ENCODE measurements around the gene NPC1L1. TPM values are rescaled to one million over a fixed set of nuclear protein-coding genes. Genes with fewer than 3 reads are reported as not detected.
"Not testable (repeated sequence)": the region's sequence is repeated elsewhere in the genome, so short reads cannot be mapped to it uniquely, and the experiment has no call there.

The NPC1L1 gene
- total RNA-seq, 1 donor from 2014 or later = not detected

GRCh38 chr7:44565795-44566559 is 24.8 kb upstream of the NPC1L1 start:
- no peak for ATAC-seq

GRCh38 chr7:44565097-44565794 is 24.1 kb upstream of the NPC1L1 start:
- peak; percentile 81 for ATAC-seq

- no peak for ATAC-seq
These were observed 23.5 kb upstream of the NPC1L1 start for GRCh38 chr7:44564606-44565005.

- ATAC-seq = no peak
These were observed 22.1 kb upstream of the NPC1L1 start for GRCh38 chr7:44563171-44563679.

- ATAC-seq = not testable (repeated sequence)
These were observed 21.5 kb upstream of the NPC1L1 start for GRCh38 chr7:44562622-44562962.

- peak; percentile 36 for ATAC-seq
These were observed 21.0 kb upstream of the NPC1L1 start for GRCh38 chr7:44561962-44562621.

- no peak for ATAC-seq
These were observed 20.4 kb upstream of the NPC1L1 start for GRCh38 chr7:44561481-44561880.

GRCh38 chr7:44559485-44559884 is 18.4 kb upstream of the NPC1L1 start:
- ATAC-seq = peak; percentile 41

- no peak for ATAC-seq
These were observed 16.4 kb upstream of the NPC1L1 start for GRCh38 chr7:44557485-44557884.

GRCh38 chr7:44555350-44555749 is 14.2 kb upstream of the NPC1L1 start:
- no peak for ATAC-seq

- ATAC-seq = not testable (repeated sequence)
These were observed 11.4 kb upstream of the NPC1L1 start for GRCh38 chr7:44552473-44553005.

GRCh38 chr7:44549457-44549856 is 8.3 kb upstream of the NPC1L1 start:
- no peak for ATAC-seq

GRCh38 chr7:44548893-44549292 is 7.8 kb upstream of the NPC1L1 start:
- ATAC-seq = no peak

GRCh38 chr7:44547536-44548231 is 6.6 kb upstream of the NPC1L1 start:
- no peak for ATAC-seq

- no peak for ATAC-seq
These were observed 913 bp upstream of the NPC1L1 start for GRCh38 chr7:44541876-44542610.

- ATAC-seq = no peak
These were observed 520 bp downstream of the NPC1L1 start for GRCh38 chr7:44540592-44541027.

GRCh38 chr7:44539669-44540506 is 1.2 kb downstream of the NPC1L1 start:
- ATAC-seq = no peak

- ATAC-seq = no peak
These were observed 2.1 kb downstream of the NPC1L1 start for GRCh38 chr7:44538798-44539668.

- ATAC-seq = no peak
These were observed 2.9 kb downstream of the NPC1L1 start for GRCh38 chr7:44538093-44538797.

Measured in esophagus mucosa (tissue), 1 donor.